ENCODE results near the gene OSCP1. TPM values are rescaled to one million over a fixed set of nuclear protein-coding genes. Genes with fewer than 3 reads are reported as not detected.

Gene OSCP1
- total RNA-seq, 1 experiment from 2014 or later = 5.7 TPM

DNA sequence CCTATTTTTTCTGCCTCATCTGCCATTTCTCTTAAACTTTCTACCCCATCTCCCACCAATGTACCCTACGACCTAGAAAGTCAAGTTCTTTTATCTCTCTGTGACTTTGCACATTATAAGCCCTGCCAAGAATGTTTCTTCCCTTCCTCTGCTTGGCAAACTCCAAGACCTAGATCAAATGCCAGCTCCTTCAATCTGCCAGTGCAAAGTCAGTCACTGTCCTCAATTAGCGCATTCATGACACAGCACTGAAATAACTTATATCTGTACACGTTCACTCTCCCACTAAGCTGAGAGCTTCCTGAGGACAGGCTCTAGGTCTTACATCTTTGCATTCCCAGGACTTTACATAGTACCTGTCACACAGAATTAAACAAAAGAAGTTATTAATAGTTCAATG is 31.1 kb downstream of the OSCP1 start:
- H3K36me3 ChIP-seq (ENCODE audit: insufficient read depth, low read length, poor library complexity, severe bottlenecking) = no peaks in the 10 kb centered on the region
- H3K9me3 ChIP-seq (ENCODE audit: low read depth, low read length, poor library complexity, severe bottlenecking) = no peaks in the 10 kb centered on the region
- peaks cover 5% of the 10 kb centered on the region for H3K4me1 ChIP-seq (ENCODE audit: insufficient read depth, low read length, poor library complexity, severe bottlenecking)
- ChIA-PET POLR2A (ENCODE audit: low non-redundant PET) (no interaction called here), CTCF (interaction anchor here (0.6 kb wide), 2 partner anchors 22 to 639 kb away, joined by 7 to 12 read pairs; no protein-coding TSS in a partner anchor)
- no peak overlapping the region for H3K27ac ChIP-seq (ENCODE audit: low read depth, low read length, poor library complexity, severe bottlenecking)
- intact Hi-C loops (cut with micrococcal nuclease; ENCODE audit: unreplicated experiment) = no loop called here
- no peak for DNase-seq (ENCODE audit: low spot score)
- no peak for TF ChIP-seq EZH2 (IDR thresholded peaks at IDR 0.05; ENCODE audit: borderline replicate concordance, low read depth, low read length, poor library complexity, severe bottlenecking)
- no peak for TF ChIP-seq CTCF (conservative IDR thresholded peaks at IDR 0.05; ENCODE audit: low read depth, low read length)
- no peak overlapping the region for H3K4me3 ChIP-seq (ENCODE audit: low read depth, low read length, poor library complexity, severe bottlenecking)
- no TSS peak for BruUV-seq (replicated peaks)
- no peaks in the 10 kb centered on the region for H3K27me3 ChIP-seq (replicated peaks; ENCODE audit: insufficient read depth, low read depth, low read length, poor library complexity)

GRCh38 chr1:36417931-36418330 is 32.3 kb downstream of the OSCP1 start:
- no TSS peak for BruUV-seq (replicated peaks)
- Histone ChIP-seq H3K27ac (ENCODE audit: low read depth, low read length, poor library complexity, severe bottlenecking) (no peak overlapping the region), H3K36me3 (ENCODE audit: insufficient read depth, low read length, poor library complexity, severe bottlenecking) (no peaks in the 10 kb centered on the region), H3K9me3 (ENCODE audit: low read depth, low read length, poor library complexity, severe bottlenecking) (no peaks in the 10 kb centered on the region), H3K4me3 (ENCODE audit: low read depth, low read length, poor library complexity, severe bottlenecking) (no peak overlapping the region), H3K27me3 (replicated peaks; ENCODE audit: insufficient read depth, low read depth, low read length, poor library complexity) (no peaks in the 10 kb centered on the region), H3K4me1 (ENCODE audit: insufficient read depth, low read length, poor library complexity, severe bottlenecking) (peaks cover 5% of the 10 kb centered on the region)
- intact Hi-C loops (cut with micrococcal nuclease; ENCODE audit: unreplicated experiment) = no loop called here
- ChIA-PET CTCF (no interaction called here), POLR2A (ENCODE audit: low non-redundant PET) (no interaction called here)
- TF ChIP-seq CTCF (conservative IDR thresholded peaks at IDR 0.05; ENCODE audit: low read depth, low read length) (no peak), EZH2 (IDR thresholded peaks at IDR 0.05; ENCODE audit: borderline replicate concordance, low read depth, low read length, poor library complexity, severe bottlenecking) (no peak)
- no peak for DNase-seq (ENCODE audit: low spot score)

DNA sequence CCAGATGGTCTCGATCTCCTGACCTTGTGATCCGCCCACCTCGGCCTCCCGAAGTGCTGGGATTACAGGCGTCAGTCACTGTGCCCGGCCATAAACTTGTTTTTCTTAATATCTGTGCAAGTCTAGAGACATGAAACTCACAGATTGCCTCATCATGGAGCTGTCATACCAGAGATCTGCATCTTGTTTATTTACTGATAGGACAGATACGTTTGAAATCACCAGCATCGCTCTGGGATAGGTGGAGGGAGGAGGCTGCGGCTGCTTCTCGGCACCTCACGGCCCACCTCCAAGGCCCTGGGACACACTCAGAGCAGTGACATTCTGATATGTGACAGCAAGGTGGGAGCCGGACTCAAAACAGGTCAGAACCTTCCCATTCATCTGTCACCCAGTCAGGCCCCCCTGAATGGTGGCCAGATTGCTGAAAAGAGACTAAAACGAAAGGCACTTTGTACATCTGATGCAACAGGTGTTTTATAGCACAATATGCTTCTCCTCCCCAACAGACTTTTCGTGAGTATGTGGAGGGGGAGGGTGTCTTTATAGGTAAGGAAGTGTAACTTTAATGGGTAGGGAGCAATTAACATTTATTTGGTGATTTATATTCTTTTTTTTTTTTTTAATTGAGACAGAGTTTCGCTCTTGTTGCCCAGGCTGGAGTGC is 34.5 kb downstream of the OSCP1 start:
- intact Hi-C loops (cut with micrococcal nuclease; ENCODE audit: unreplicated experiment) = no loop called here
- no peak for DNase-seq (ENCODE audit: low spot score)
- TF ChIP-seq EZH2 (IDR thresholded peaks at IDR 0.05; ENCODE audit: borderline replicate concordance, low read depth, low read length, poor library complexity, severe bottlenecking) (no peak), CTCF (conservative IDR thresholded peaks at IDR 0.05; ENCODE audit: low read depth, low read length) (no peak)
- Histone ChIP-seq H3K9me3 (ENCODE audit: low read depth, low read length, poor library complexity, severe bottlenecking) (no peaks in the 10 kb centered on the region), H3K4me3 (ENCODE audit: low read depth, low read length, poor library complexity, severe bottlenecking) (no peak overlapping the region), H3K27me3 (replicated peaks; ENCODE audit: insufficient read depth, low read depth, low read length, poor library complexity) (no peaks in the 10 kb centered on the region), H3K4me1 (ENCODE audit: insufficient read depth, low read length, poor library complexity, severe bottlenecking) (peaks cover 5% of the 10 kb centered on the region), H3K27ac (ENCODE audit: low read depth, low read length, poor library complexity, severe bottlenecking) (no peak overlapping the region), H3K36me3 (ENCODE audit: insufficient read depth, low read length, poor library complexity, severe bottlenecking) (no peaks in the 10 kb centered on the region)
- POLR2A ChIA-PET (ENCODE audit: low non-redundant PET) = no interaction called here
- CTCF ChIA-PET = no interaction called here
- BruUV-seq (replicated peaks) = no TSS peak
